Measurements from ENCODE around the gene ARVCF.

DNA sequence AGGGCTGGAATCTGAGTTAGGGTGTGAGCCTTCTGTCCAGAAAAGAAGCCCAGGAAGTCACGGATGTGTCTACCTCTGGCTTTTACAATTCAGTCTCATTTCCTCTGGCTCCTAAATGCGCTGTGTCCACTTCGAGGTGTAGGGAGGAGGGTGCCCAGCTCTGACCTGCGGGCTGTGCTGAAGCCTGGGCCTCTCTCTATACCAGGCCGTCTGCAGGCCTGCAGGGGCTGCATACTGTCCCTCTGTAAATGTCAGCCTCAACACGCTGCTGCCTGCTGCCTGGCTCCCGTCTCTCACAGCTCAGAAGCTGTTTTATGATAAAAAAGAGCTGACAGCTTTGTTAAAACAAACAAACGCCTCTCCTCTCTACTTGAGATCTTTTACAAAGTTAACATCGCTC lies 14.5 kb downstream of the ARVCF start:
- TF ChIP-seq CTCF (conservative IDR thresholded peaks at IDR 0.05; ENCODE audit: low read depth, low read length) = no peak
- no peak for TF ChIP-seq EZH2 (IDR thresholded peaks at IDR 0.05; ENCODE audit: borderline replicate concordance, low read depth, low read length, poor library complexity, severe bottlenecking)
